Central memory CD4-positive, alpha-beta T cell (primary cell): ENCODE measurements around the gene C4BPB.
"Not testable (repeated sequence)": the region's sequence is repeated elsewhere in the genome, so short reads cannot be mapped to it uniquely, and the experiment has no call there.

Experiments used
- DNase-seq: peaks from one replicate; pipeline ENCODE4 v3.0.0; 2022
- total RNA-seq, 3 experiments: gene quantifications; one replicate each; lab custom pipeline; 2026; lab: John Stamatoyannopoulos, UW

Gene C4BPB
- 0 to 0.58 (median 0.38) reads per million in 3 experiments for total RNA-seq

- peak; percentile 14 for DNase-seq
Measured at GRCh38 chr1:207088701-207089626, at the start of gene C4BPB. TSS of gene C4BPB (plus strand) at chr1:207088860. CDS start at chr1:207089532, 672 bp downstream.

DNA sequence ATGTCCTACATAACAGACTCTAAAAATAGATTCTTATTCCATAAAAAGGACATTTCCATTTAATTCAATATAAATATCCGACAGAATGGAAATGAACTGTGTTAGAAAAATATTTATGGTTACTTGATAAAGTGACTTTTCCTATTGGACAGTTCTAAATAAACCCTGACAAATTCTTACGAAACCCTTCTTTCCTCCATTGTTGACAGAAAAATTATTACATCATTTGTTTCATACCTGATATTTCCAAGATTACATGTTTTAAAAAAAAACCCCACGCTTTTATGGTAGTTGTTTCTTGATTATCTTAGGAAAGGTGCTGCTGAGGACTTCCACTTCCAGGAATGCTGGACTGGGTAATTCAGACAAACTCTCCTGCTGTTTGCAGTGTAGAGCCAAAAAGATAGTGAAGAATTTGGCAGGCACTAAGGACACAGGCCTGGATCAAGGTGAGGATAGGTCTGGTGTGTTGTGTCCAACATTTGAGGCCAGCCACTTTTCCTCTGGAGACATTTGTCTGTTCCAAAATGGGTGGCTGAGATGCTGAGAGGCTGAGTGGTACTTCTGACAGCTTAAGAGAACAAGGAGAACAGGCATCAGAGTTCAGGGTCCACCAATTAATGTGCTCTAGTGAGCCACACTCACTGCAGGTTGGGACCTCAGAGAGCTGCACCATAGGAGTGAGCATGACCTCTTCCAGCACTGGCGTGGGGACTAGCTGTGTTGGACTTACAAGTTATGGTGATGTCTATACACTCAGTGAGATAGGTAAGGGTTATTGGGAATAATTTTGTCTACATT lies 49.1 kb upstream of the C4BPB start:
- DNase-seq = no peak

- DNase-seq = no peak
Measured at GRCh38 chr1:207040181-207040533, 48.5 kb upstream of the C4BPB start.

- not testable (repeated sequence) for DNase-seq
Measured at GRCh38 chr1:207041397-207041796, 47.3 kb upstream of the C4BPB start.

- no peak for DNase-seq
Measured at GRCh38 chr1:207045453-207045852, 43.2 kb upstream of the C4BPB start.

DNA sequence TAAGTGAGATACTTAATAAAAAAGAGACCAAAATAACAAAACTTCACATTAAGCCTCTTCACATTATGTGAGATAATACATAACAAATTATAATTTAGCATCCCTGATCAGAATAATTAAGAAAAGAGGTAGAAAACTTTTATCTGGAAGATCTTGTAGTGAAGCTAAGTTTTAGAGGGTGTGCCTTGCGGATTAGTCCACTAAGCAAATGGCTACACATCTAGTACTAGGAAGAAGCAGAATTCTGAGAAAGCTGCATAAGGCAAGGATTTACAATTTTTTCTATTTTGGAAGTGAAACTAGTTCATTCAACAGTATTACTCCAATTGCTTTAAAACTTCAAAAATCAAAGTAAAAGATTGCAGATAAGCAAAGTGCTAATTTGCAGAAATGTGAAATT lies 41.2 kb upstream of the C4BPB start:
- no peak for DNase-seq

DNA sequence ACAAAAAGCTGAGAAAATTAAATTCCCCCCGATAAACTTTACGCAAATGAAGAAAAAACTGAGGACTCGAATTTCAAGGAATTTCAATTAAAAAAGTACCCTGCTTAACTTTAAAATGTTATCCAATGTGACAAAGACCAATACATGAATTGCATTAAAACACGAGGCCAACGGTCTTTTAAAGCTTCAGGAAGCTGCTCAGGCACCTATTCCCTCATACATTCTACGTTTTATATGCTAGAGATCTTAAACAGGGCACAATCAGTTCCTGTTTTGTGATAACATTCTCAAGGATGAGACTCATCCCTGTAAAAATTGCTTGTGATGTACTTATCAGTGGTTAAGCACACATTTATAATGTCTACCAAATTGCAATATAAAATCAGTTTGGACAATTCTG lies 40.6 kb upstream of the C4BPB start:
- DNase-seq = no peak

- no peak for DNase-seq
Measured at GRCh38 chr1:207049054-207049453, 39.6 kb upstream of the C4BPB start.

- no peak for DNase-seq
Measured at GRCh38 chr1:207049514-207049913, 39.1 kb upstream of the C4BPB start.

- DNase-seq = peak; percentile 54
Measured at GRCh38 chr1:207049974-207050391, 38.7 kb upstream of the C4BPB start.

DNA sequence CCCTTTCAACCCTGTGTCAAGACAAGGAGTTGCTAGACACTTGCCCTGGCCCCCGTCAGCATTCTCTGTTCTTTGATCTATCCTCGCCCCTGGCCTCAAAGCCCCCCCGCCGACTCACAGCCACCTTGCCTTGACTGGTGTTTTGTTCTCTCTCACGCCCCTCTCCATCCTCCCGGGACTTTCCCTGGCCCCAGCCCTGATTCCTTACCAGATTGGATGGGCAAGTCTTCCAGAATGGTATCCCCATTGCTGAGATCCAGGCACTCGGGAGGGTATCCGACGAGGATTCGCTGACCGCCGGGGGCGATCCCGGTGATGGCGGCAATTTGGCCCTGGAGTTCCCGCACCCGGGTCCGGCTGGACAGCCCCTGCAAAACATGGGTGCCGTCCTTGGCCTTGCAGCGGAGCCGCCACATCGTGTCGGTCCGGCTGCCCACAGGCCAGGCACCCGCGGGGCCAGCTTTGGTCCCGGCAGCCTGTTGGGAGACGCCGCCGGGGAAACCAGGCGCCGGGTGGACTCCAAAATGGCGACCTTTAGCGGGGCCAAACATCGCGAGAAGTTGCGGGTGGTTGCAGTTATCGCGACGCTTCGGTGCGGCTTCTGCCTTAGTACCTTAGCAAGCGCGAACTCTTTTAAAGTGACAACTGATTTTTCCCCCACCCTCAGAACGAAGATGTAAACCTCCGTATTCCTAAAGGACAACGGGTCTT lies 38.0 kb upstream of the C4BPB start:
- DNase-seq = peak; percentile 85

DNA sequence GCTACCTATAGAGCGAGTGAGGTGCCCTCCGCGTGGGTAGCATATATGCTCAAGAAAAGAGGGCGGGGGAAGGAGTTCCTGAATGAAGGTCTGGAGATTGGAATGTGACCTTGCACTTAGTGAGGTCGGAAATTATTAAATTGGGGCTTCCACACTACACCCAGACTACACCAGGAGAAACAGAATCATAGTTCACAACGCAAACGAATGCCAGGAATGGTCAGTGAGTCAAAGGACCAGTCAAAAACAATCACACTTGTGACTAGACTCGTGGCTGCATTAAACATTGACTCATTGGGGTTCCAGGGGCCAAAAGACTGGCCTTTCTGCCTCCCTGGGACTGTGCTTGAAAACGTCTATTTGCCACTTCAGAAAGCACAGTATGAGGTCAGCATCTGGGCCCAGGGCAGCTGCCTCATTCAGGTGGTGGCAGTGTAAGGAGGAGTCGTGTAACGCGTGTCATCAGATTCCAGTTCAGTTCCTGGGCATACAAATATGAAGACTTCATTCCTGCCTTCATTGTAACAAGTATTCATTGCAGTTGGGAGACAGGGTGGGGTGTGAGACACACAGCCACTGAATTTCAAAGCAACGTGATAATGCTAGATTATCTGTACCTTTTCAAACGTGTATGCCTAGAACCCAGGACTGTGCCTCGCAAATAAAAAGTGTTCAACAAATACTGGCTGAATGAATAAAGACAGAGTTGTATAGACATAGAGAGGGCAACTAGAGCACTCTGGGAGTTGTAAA lies 37.3 kb upstream of the C4BPB start, which contains the start of gene YOD1:
YOD1 (minus strand) TSS at position 18 of the 753 bp plus-strand sequence. CDS start 178 bp downstream, outside the sequence.
- no peak for DNase-seq

DNA sequence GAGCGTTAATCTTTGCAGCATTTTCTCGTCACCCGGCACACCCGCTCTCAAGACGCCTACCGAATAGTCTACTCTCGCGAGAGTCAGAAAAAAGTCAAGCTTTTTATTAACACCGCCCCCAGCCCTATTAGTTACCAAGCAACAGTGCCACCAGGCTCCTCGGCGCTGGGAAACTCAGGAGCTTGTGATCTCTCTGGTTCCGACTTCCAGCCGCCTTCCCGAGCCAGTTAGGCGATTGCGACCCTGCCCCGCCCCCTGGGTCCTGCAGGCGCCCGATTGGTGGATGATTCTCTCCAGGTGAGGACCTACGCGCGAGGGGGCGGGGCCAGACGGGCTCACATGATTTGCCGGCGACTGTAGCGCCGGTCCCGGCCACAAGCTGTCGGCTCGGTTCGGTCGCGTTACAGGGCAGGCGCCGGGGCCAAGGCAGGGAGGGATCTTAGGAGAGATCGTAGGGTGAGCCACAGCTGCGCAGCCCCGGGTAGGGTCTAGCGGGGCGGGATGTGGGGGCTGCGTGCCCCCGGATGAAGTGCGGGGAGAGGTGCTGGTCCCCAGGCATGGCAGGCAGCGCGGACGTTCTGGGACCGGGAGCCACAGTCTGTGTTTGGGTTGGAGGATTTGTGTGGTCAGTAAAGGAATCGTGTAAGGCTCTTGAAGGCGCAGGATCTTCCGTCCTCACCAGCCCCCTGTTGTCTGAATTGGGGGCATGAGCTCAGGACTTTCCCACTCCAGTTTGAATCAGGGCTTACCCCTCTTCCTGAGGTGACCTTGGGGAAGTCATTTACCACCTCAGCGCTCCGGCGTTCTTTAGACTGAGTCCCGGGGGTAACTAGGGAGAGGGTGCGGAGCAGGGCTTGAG lies 35.5 kb upstream of the C4BPB start, which contains the start of gene PFKFB2:
PFKFB2 (plus strand) TSS at position 365 of the 859 bp plus-strand sequence. CDS start 1,443 bp downstream, outside the sequence.
- DNase-seq = peak; percentile 94

DNA sequence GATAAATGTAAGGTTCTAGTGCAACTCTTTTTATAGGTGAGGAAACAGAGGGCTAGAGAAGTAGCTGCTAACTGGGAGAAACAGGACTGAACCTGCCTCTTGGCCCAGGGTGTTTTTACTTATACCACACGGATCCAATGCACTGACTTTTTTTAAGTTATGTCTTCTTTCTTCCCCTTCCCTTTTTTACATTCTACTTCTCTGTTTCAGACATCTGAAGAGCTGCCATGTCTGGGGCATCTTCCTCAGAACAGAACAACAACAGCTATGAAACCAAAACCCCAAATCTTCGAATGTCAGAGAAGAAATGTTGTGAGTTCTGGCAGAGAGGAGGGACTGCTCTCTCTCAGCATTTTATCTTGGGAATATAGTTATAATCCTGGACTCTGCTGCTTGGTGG lies 34.2 kb upstream of the C4BPB start:
- DNase-seq = no peak

DNA sequence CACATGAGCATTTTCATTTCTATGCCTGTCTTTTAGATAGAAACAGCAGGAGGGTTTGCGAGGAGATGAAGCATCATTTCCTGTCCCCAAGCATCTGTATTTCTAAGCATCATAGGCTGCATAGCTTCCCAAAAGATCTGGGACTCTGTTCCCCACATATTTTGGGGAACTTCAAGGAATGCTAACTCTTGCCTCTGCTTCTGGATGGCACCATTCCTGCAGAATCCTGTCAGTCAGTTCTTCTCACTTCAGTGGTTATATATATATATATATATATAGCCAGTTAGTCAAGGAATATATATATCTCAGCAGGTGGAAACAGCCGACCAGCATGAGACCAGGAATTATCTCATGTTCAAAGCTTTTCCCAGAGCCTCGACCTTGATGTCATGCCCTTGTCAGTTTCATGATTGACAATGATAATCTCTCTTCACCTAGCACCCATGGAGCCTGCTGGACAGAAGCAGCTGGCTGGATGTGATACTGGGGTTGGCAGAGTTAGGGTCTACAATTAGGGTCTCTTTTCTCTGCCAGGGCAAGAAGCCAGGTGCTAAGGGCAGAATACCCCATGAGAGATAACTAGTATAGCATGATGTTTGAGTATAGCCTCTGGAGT lies 33.2 kb upstream of the C4BPB start:
- DNase-seq = no peak

GRCh38 chr1:207056673-207057072 lies 32.0 kb upstream of the C4BPB start:
- no peak for DNase-seq

DNA sequence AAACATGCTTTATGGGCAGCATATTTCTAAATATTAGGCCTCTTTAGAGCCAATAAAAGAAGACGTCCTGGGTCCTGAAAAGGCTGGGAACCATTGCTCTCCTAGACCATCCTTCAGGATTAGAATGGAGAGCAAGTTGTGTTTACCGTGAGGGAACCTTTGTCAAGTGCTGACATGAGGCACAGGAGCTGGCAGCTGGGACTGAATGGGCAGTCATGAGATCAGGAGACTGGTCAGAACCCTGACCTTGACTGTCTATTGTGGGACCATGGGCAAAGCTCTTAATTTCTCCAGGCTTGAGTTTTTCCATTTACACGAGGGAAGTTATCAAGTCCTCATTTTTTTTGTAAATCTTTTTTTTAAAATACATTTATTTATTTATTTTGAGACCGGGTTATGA lies 30.4 kb upstream of the C4BPB start:
- no peak for DNase-seq

DNA sequence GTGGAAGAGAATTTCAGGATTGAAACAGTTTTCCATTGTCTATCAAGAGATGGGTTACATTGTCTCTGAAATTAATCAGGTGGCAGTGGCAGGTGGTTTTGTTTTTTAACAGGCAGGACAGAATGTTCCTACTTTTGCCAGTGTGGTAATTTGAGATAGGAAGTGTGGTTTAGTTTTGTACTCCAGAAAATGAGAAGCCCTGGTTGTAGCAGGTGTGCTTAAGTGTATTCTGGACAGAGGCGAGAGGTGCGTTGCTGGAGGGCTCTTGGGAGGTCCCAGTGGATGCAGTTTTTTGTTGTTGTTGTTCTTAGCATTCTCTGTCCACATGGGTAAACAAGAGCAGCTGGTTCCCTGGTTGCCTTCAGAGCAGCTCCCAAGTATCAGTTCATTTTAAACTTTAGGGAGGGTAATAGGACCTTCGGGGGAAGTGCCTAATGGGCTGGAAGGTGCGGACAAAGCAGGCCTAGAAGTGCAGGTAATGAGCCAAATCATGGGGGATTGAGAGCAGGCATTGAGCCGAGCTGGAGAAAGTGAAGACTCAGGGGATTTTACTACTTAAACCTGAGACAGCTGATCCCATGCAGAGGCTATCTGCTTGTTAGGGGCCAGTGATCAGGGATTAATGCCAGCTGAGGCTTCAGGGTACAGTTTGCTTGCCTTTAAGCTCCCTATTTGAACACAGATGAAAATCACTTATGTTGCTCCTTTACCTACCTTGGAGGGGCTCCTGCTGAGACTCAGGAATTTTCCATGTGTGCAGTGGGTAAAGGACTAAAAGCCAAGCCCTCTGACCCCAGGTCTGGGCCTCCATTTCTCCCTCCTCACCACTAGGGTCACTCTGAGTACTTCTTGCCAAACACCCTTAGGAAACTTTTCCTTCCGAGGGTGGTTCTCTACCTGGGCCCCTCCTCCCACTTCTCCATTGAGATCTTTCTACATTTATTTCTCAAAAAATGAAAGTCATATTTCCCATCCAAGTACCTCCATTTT lies 29.5 kb upstream of the C4BPB start:
- DNase-seq = no peak

DNA sequence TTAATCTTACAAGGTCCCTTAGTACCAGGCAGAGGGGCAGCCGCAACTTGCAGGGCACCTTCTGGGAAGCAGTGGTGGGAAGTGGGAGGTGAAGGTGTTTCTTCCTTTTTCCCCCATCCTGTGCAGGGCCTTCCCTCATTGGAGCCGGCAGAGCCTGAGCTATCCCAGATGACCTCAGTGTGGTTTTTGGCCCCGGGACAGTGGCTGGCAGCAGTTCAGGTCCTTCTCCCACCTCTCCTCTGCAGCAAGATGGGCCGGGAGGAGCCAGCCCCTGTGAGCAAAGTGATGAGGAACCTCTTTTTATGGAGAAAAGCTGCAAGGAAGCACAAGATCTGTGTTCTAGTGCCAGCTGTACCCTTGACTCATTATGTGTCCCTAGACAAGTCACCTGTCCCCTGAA lies 28.8 kb upstream of the C4BPB start:
- no peak for DNase-seq
